MG63 (cell line): ENCODE results near the gene ABCB4. TPM values are rescaled to one million over a fixed set of nuclear protein-coding genes. Genes with fewer than 3 reads are reported as not detected.

ENCODE experiments used
- total RNA-seq: library from RNA; depleted of rRNA; stranded (reverse); fragments of >200 nt; shearing (Covaris generic); gene quantifications from 2 replicates; pipeline ENCODE4 v1.2.3, GENCODE V29; 2014; ENCODE audit warnings: low replicate concordance; rRNA removed

Gene ABCB4
- total RNA-seq, 1 experiment from 2014 or later: 0.99 TPM

Other genes with a start within 250 kb of the ABCB4 start
- 3.3 and 4.5 TPM in 2 replicates for gene CROT, start 130.0 kb downstream of the ABCB4 start, total RNA-seq
- 0.59 and 0.81 TPM in 2 replicates for gene ABCB1, start 125.2 kb upstream of the ABCB4 start, total RNA-seq
- gene RUNDC3B, start 152.7 kb upstream of the ABCB4 start, total RNA-seq: 1.6 and 2.8 TPM in 2 replicates